K562 (cell line): ENCODE measurements around the gene COQ10B.

Experiments
- CTCF ChIP-seq, 3 experiments: IDR thresholded peaks in 2 of 3; conservative IDR thresholded peaks in 1 of 3; 2 replicates each; pipeline ENCODE4 v1.5.1; 2011 to 2012; ENCODE audit warnings: low read length in 3 of 3, mild to moderate bottlenecking in 3 of 3, control low read depth in 2 of 3, improper control_type of control experiment in 1 of 3, inconsistent platforms in 1 of 3, low read depth in 1 of 3, mixed read lengths in 1 of 3, moderate library complexity in 1 of 3; ENCODE audit not compliant: insufficient read depth in 2 of 3
- E2F6 ChIP-seq, 2 experiments: IDR thresholded peaks; 2 replicates each; pipeline ENCODE4 v1.6.1; 2011; ENCODE audit warnings: borderline replicate concordance in 1 of 2, control low read depth in 1 of 2, low read depth in 1 of 2, low read length in 1 of 2, mild to moderate bottlenecking in 1 of 2, mixed read lengths in 1 of 2, moderate library complexity in 1 of 2; ENCODE audit not compliant: insufficient read depth in 1 of 2, insufficient read length in 1 of 2, poor library complexity in 1 of 2, severe bottlenecking in 1 of 2; ENCODE audit errors: extremely low read depth in 1 of 2
- TBL1XR1 ChIP-seq, 2 experiments: IDR thresholded peaks; 2 replicates each; pipeline ENCODE4 v1.6.1; 2012; ENCODE audit warnings: improper control_type of control experiment in 2 of 2, low read length in 2 of 2, mild to moderate bottlenecking in 1 of 2

- TF ChIP-seq E2F6 (IDR thresholded peaks at IDR 0.05; ENCODE audit: borderline replicate concordance in 1 of 2, extremely low read depth in 1 of 2, insufficient read depth in 1 of 2, insufficient read length in 1 of 2, low read depth in 1 of 2, low read length in 1 of 2, poor library complexity in 1 of 2, severe bottlenecking in 1 of 2) (no peak), TBL1XR1 (IDR thresholded peaks at IDR 0.05; ENCODE audit: low read length in 2 of 2) (no peak), CTCF (IDR thresholded peaks at IDR 0.05 in 2 of 3, conservative IDR thresholded peaks at IDR 0.05 in 1 of 3; ENCODE audit: insufficient read depth in 2 of 3, low read depth in 1 of 3, low read length in 3 of 3) (no peak)
Measured at GRCh38 chr2:197446844-197447243, 6.5 kb upstream of the COQ10B start.
